SK-N-SH (cell line): ENCODE measurements around the gene MIS18A. TPM values are rescaled to one million over a fixed set of nuclear protein-coding genes. Genes with fewer than 3 reads are reported as not detected.

Experiments
- CTCF ChIA-PET: fragments of 300-600, 350-600 bp; formaldehyde crosslinking; extraction: SDS; loops from one replicate; lab custom pipeline; 2021; lab: Yijun Ruan, JAX
- POLR2A ChIA-PET: fragments of 350-600 bp; sonication (Branson Sonifier 250); formaldehyde crosslinking; extraction: SDS; loops from one replicate; lab custom pipeline; 2020; ENCODE audit warnings: antibody characterized with exemption, inconsistent platforms; lab: Yijun Ruan, JAX
- DNase-seq: peaks from one replicate; pipeline ENCODE4 v3.0.0; 2012
- H2AFZ ChIP-seq: fragments of 200-600 bp; sonication (generic); 2 replicates; pipeline ENCODE4 v1.8.1; 2016; ENCODE audit warnings: antibody characterized with exemption, mild to moderate bottlenecking, low read depth
- H3F3A ChIP-seq: fragments of 200-600 bp; sonication (generic); replicated peaks from 2 replicates; pipeline ENCODE3; 2016; ENCODE audit warnings: antibody characterized with exemption, mild to moderate bottlenecking; ENCODE audit not compliant: insufficient read depth
- H3K27ac ChIP-seq, 2 experiments: fragments of 200-500 bp in 1 of 2; fragments of 200-600 bp in 1 of 2; sonication (Bioruptor generic) in 1 of 2; sonication (generic), shearing (Covaris generic) in 1 of 2; 2 replicates each; pipeline versions ENCODE4 v1.5.1 to v1.6.1; 2014 to 2016; ENCODE audit warnings: low read depth in 2 of 2, inconsistent platforms in 1 of 2, low read length in 1 of 2, mild to moderate bottlenecking in 1 of 2, mixed read lengths in 1 of 2
- H3K27me3 ChIP-seq: fragments of 200-600 bp; sonication (generic), shearing (Covaris generic); 2 replicates; pipeline ENCODE4 v1.6.1; 2016; ENCODE audit warnings: mixed run types; ENCODE audit not compliant: insufficient read depth
- H3K36me3 ChIP-seq, 2 experiments: fragments of 200-500 bp in 1 of 2; fragments of 200-600 bp in 1 of 2; sonication (Bioruptor generic) in 1 of 2; sonication (generic) in 1 of 2; replicated peaks in 1 of 2; 2 replicates each; pipeline versions ENCODE3 to v1.5.1; 2014 to 2016; ENCODE audit warnings: low read length in 1 of 2, mild to moderate bottlenecking in 1 of 2; ENCODE audit not compliant: insufficient read depth in 2 of 2, control insufficient read depth in 1 of 2
- H3K4me1 ChIP-seq, 2 experiments: fragments of 200-500 bp in 1 of 2; fragments of 200-600 bp in 1 of 2; sonication (Bioruptor generic) in 1 of 2; sonication (generic), shearing (Covaris generic) in 1 of 2; 2 replicates each; pipeline versions ENCODE4 v1.5.1 to v1.6.1; 2014 to 2016; ENCODE audit warnings: low read depth in 1 of 2, low read length in 1 of 2, mixed run types in 1 of 2; ENCODE audit not compliant: insufficient read depth in 2 of 2, control insufficient read depth in 1 of 2
- H3K4me2 ChIP-seq: fragments of 200-600 bp; sonication (generic), shearing (Covaris generic); 2 replicates; pipeline ENCODE4 v1.6.1; 2017; ENCODE audit warnings: mixed run types
- H3K4me3 ChIP-seq, 2 experiments: fragments of 200-500 bp in 1 of 2; fragments of 200-600 bp in 1 of 2; sonication (Bioruptor generic) in 1 of 2; sonication (generic), shearing (Covaris generic) in 1 of 2; 2 replicates each; pipeline versions ENCODE4 v1.5.1 to v1.8.1; 2014 to 2016; ENCODE audit warnings: low read depth in 2 of 2, inconsistent platforms in 1 of 2, low read length in 1 of 2, mild to moderate bottlenecking in 1 of 2, mixed read lengths in 1 of 2, moderate library complexity in 1 of 2
- H3K79me2 ChIP-seq: fragments of 200-600 bp; sonication (generic); 2 replicates; pipeline ENCODE4 v1.8.1; 2017; ENCODE audit warnings: mild to moderate bottlenecking; ENCODE audit not compliant: insufficient read depth
- H3K9ac ChIP-seq: fragments of 200-600 bp; sonication (generic); 2 replicates; pipeline ENCODE4 v1.6.1; 2017; ENCODE audit warnings: mixed run types
- H3K9me2 ChIP-seq: fragments of 200-600 bp; sonication (generic); 2 replicates; pipeline ENCODE4 v1.6.1; 2017; ENCODE audit warnings: mixed run types
- H3K9me3 ChIP-seq: fragments of 200-600 bp; sonication (generic); 2 replicates; pipeline ENCODE4 v1.6.1; 2017; ENCODE audit warnings: mixed run types, mild to moderate bottlenecking, moderate library complexity
- H4K20me1 ChIP-seq: fragments of 200-600 bp; sonication (generic); 2 replicates; pipeline ENCODE4 v1.6.1; 2017; ENCODE audit warnings: mild to moderate bottlenecking, mixed run types; ENCODE audit not compliant: insufficient read depth
- ELF1 ChIP-seq: IDR thresholded peaks from 2 replicates; pipeline ENCODE4 v1.4.0; 2012
- EZH2phosphoT487 ChIP-seq: fragments of 200-600 bp; sonication (generic); IDR thresholded peaks from 2 replicates; pipeline ENCODE4 v1.6.1; 2017; ENCODE audit warnings: low read depth, mixed run types, mild to moderate bottlenecking, antibody characterized with exemption, moderate library complexity, borderline replicate concordance
- FOXM1 ChIP-seq: IDR thresholded peaks from 2 replicates; pipeline ENCODE4 v1.4.0; 2012; ENCODE audit warnings: low read depth, mild to moderate bottlenecking
- GATA2 ChIP-seq: sonication (generic); formaldehyde crosslinking; IDR thresholded peaks from 2 replicates; pipeline ENCODE4 v1.5.0; 2020; ENCODE audit warnings: mild to moderate bottlenecking, missing genetic modification reagents
- IRF3 ChIP-seq: fragments of 150-350 bp; IDR thresholded peaks from 2 replicates; pipeline ENCODE4 v1.6.1; 2016; ENCODE audit warnings: mild to moderate bottlenecking, low read depth, low read length
- MAX ChIP-seq: IDR thresholded peaks from 2 replicates; pipeline ENCODE4 v1.4.0; 2012; ENCODE audit warnings: low read depth
- MEF2A ChIP-seq: IDR thresholded peaks from 2 replicates; pipeline ENCODE4 v1.4.0; 2012; ENCODE audit warnings: low read depth, borderline replicate concordance
- NFIC ChIP-seq: IDR thresholded peaks from 2 replicates; pipeline ENCODE4 v1.4.0; 2012; ENCODE audit warnings: borderline replicate concordance
- PBX3 ChIP-seq: IDR thresholded peaks from 2 replicates; pipeline ENCODE4; 2012
- RAD21 ChIP-seq: IDR thresholded peaks from 2 replicates; pipeline ENCODE4 v1.6.1; 2012; ENCODE audit warnings: mild to moderate bottlenecking, low read length
- RCOR1 ChIP-seq: fragments of 150-350 bp; IDR thresholded peaks from 2 replicates; pipeline ENCODE4 v1.6.1; 2017; ENCODE audit warnings: antibody characterized with exemption, low read length
- REST ChIP-seq: IDR thresholded peaks from 2 replicates; pipeline ENCODE4 v1.6.1; 2012; ENCODE audit warnings: mild to moderate bottlenecking, low read depth, low read length, moderate library complexity
- RFX5 ChIP-seq: IDR thresholded peaks from 2 replicates; pipeline ENCODE4 v1.6.1; 2012; ENCODE audit warnings: mild to moderate bottlenecking, improper control_type of control experiment, low read length
- YY1 ChIP-seq: IDR thresholded peaks from 2 replicates; pipeline ENCODE4 v1.4.0; 2012; ENCODE audit warnings: low read depth, mild to moderate bottlenecking
- WGBS: methylation state at CpG from one replicate; pipeline ENCODE4 v1.1.6; 2017; ENCODE audit warnings: low lambda C conversion rate; 5-methylcytosine and 5-hydroxymethylcytosine counted together
- polyA plus RNA-seq, 3 experiments: library from polyadenylated mRNA; depleted of rRNA; stranded (reverse); fragments of >200 nt; gene quantifications; 2 replicates each; pipeline ENCODE4 v1.2.3, GENCODE V29; 2012

Gene MIS18A
- polyA plus RNA-seq, 1 of the 3 experiments (the other 2 are of a cell fraction): 14.2 TPM

- Histone ChIP-seq H3K4me1 (peaks cover 0 to 14% of the 10 kb centered on the region in 2 experiments; a peak in 2 of 4 replicates), H3K79me2 (peaks cover 24% of the 10 kb centered on the region), H3K27me3 (no peaks in the 10 kb centered on the region), H3K9me2 (no peaks in the 10 kb centered on the region), H3K36me3 (peaks cover 3 to 5% of the 10 kb centered on the region in 2 experiments), H3K4me2 (no peak overlapping the region), H3K9me3 (no peaks in the 10 kb centered on the region), H3F3A (peaks cover 12% of the 10 kb centered on the region), H3K4me3 (no peak overlapping the region), H2AFZ (no peak overlapping the region), H3K9ac (no peak overlapping the region), H3K27ac (no peak overlapping the region), H4K20me1 (no peaks in the 10 kb centered on the region)
- WGBS: 97% methylated on average over 7 of the region's 7 CpGs
- CTCF ChIA-PET: interaction anchor here (0.6 kb wide), 1 partner anchor 773 kb away, joined by 4 read pairs; no protein-coding TSS in a partner anchor
- POLR2A ChIA-PET: no interaction called here
- TF ChIP-seq REST (no peak), GATA2 (CRISPR knock-in tag) (no peak), NFIC (no peak), ELF1 (no peak), RFX5 (no peak), MEF2A (no peak), YY1 (no peak), FOXM1 (no peak), RAD21 (no peak), EZH2phosphoT487 (no peak), IRF3 (no peak), MAX (no peak), RCOR1 (no peak), PBX3 (no peak)
- no peak for DNase-seq
Measured at GRCh38 chr21:32281531-32281930, 2.7 kb upstream of the MIS18A start.
